GM18868 (cell line): ENCODE measurements around the gene SOX10.
"Not testable (repeated sequence)": the region's sequence is repeated elsewhere in the genome, so short reads cannot be mapped to it uniquely, and the experiment has no call there.

ENCODE experiments used
- ATAC-seq: cut with Tn5 transposase; IDR thresholded peaks from one replicate; pipeline ENCODE4 v1.9.1; 2021; ENCODE audit warnings: mild to moderate bottlenecking, moderate library complexity; ENCODE audit not compliant: unreplicated experiment

The SOX10 gene

GRCh38 chr22:37986371-37986770 lies 2.0 kb upstream of the SOX10 start:
- ATAC-seq, result no peak

- no peak for ATAC-seq
Observed at GRCh38 chr22:37985751-37986281, 1.5 kb upstream of the SOX10 start.

- ATAC-seq, result no peak
Observed at GRCh38 chr22:37985050-37985585, 763 bp upstream of the SOX10 start.

- no peak for ATAC-seq
Observed at GRCh38 chr22:37982938-37983859, 1.2 kb downstream of the SOX10 start.

DNA sequence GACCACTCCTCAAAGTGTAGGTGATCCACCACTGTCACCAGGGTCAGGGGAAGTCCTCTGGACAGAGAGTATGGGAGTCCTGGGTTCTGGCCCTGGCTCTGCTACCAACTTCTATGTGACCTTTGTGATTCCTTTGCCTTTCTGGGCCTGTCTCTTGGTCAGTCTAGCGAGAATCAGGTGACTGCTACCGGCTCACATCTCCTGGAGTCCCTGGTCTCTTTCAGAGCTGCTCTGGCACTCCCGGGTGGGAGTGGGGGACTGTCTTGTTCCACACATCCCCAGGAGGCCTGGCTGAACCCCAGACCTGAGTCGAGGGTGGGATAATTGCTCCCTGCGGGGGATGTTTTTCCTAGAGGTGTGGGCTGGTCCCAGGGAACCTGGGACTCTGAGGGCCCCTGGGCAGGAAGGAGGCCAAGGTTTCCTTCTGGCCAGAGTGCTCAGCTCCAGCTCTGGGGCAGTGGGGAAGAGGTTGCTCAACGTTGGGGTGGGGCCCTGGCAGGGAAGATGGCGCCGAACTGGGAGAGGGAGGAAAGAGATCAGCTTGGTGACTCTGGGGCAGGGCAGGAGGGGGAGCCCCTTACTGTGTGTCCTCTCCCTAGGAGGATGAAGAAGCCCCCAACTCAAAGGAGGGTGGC lies 2.1 kb downstream of the SOX10 start:
- no peak for ATAC-seq

GRCh38 chr22:37981282-37982011 lies 2.9 kb downstream of the SOX10 start:
- no peak for ATAC-seq

DNA sequence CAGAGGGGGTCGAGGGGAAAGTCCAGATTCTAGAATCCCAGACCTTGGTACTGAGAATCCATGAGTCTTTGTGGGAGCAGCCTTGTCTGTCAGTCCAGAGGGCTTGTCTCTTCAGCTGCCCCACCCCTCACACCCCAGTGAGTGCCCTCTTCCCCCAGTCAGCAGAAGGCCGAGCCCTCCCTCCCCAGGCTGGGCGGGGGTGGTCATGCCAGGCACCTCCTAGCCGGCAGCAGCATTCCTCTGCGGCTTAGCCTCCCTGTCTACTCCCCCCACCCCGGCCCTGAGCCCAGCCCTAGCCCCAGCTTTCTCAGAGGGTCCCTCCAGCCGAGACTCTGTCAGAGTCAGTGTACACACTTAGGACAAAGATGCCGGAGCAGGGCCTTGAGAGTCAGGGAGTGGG lies 4.6 kb downstream of the SOX10 start:
- ATAC-seq, result no peak

GRCh38 chr22:37976547-37976946 lies 7.8 kb downstream of the SOX10 start:
- no peak for ATAC-seq

GRCh38 chr22:37976022-37976421 lies 8.3 kb downstream of the SOX10 start:
- not testable (repeated sequence) for ATAC-seq

GRCh38 chr22:37975153-37975552 lies 9.2 kb downstream of the SOX10 start:
- ATAC-seq, result no peak

DNA sequence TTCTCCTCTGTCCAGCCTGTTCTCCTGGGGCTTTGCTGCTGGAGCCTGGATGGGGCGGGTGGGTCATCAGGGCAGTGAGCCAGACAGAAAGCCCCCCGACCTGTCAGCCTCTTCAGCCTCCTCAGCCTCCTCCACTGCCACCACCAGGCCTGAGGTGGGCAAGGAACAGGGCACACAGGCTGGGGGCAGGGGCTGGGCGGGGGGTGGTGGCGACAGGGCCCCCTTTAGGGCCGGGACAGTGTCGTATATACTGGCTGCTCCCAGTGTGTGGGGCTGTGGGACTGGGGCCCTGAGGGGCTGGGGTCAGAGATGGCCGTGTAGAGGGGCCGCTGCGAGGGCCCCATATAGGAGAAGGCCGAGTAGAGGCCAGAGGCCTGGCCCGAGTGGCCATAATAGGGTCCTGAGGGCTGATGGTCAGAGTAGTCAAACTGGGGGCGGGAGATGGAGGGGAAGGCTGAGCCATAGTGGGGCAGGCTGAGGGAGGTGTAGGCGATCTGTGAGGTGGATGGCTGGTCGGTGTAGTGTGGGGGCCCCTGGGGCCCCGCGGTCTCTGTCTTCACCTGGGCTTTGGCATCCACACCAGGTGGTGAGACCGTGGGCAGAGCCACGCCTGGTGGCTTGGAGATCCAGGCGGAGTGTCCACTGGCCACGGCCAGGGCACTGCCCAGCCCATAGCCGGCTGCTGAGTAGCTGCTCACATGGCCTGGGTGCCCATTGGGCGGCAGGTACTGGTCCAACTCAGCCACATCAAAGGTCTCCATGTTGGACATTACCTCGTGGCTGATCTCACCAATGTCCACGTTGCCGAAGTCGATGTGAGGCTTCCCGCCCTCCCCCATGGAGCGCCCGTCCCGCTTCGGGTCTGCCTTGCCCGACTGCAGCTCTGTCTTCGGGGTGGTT lies 10.8 kb downstream of the SOX10 start:
- ATAC-seq, result no peak

DNA sequence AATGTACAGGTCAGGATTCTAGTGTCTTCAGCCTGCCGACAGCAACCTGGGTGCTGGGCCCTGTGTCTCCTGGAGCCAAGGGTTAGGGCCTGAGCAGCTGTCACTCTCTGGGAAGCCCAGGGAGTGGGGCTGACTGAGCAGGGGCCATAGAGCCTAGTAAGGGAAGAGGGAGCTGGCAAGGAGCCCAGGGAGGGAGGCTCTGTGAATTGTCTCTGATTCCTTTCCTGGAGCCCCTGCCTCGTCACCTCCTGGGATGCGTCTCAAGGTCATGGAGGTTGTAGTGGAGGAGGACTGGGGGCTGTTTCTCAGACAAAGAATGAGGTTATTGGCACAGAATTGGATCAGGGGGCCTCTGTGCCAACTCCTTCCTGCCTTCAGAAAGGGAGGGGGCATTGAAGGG lies 11.8 kb downstream of the SOX10 start:
- ATAC-seq, result no peak

DNA sequence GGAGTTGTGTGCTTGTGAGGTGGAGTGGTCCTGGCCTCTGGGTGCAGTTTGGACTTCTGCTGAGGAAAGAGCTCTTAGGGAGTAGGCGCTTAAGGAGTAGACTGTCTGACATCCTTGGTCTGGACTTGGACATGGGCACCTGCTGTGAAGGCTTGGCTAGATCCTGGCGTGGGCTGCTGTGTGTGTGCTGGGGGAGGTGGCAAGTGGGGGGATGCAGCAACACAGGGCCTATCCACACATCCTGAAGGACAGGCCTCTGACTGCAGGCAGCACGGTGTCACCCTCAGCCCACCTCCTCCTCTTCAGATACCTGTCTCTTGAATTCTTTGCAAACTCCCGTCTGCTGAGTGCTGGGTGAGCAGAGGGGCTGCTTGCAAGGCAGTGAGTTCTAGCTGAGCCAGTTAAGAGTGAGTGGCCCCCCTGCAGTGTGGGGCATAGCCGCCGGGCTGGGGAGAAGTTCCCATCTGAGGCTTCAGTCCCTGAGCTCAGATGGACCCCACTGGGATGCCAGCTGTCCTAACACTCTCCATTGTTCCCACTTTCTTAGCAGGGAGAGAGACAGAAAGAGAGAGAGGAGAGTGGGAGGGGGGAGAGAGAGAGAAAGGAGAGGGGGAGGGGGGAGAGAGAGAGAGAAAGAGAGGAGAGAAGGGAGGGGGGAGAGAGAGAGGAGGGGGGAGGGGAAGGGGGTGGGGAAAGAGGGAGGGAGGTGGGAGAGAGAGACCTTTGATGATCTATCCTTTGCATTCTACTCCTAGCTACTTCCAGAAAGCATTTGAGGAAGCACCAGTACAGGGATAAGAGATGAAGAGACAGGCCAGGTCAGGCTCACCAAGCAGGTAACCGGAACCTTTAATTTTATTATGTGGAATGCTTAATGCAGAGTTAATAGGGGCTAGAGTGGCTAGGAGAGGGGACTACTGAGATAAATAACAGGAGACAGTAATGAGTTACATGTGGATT lies 12.6 kb downstream of the SOX10 start:
- no peak for ATAC-seq

DNA sequence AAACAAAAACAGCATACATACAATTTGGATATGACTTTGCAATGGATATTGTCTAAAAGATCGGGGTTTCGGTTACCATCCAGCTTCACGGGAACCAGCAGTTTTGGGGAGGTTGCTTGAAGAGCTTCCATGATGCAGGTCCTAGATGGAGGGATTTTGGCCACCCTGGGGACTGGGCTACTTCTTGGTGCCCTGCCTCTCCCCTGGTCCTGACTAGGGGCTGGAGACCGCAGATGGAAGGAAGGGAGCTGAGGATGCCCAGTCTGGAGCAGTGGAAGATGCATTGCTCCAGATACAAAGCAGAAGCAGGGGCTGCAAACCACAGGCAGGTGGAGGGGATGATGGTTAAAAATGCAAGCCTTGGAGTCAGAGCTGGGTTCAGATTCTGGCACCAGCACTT lies 13.5 kb downstream of the SOX10 start:
- no peak for ATAC-seq

- no peak for ATAC-seq
Observed at GRCh38 chr22:37968452-37969251, 15.7 kb downstream of the SOX10 start.

- ATAC-seq, result no peak
Observed at GRCh38 chr22:37967637-37968451, 16.5 kb downstream of the SOX10 start.

DNA sequence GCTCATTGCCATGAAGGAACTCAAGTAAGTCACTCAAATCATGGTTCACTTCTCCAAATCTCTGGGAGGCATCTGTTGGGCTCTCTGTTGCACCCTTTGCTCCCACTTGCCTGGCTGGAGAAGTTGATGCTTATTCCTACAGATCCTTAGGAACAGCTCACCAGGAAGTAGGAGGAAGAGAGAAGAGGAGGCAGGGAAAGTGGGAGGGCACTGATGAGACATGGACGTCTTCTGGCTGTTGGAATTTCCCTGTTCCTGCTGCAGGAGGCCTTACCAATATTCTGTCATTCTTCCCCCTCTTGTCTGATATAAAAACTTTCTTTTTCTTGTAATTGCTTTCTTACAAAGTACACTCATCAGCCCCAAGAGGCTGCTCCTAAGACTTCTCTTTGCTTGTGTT lies 17.2 kb downstream of the SOX10 start:
- no peak for ATAC-seq
